ENCODE results near the gene EFNA1. TPM values are rescaled to one million over a fixed set of nuclear protein-coding genes. Genes with fewer than 3 reads are reported as not detected.

The EFNA1 gene
- total RNA-seq, 1 experiment from 2014 or later, result 19.7 TPM

GRCh38 chr1:155172732-155173477, 45.2 kb downstream of the EFNA1 start, which contains the start of gene KRTCAP2:
TSS of gene KRTCAP2 (minus strand) at chr1:155173304. CDS start at chr1:155173224, 80 bp downstream.
- H3K9me2 ChIP-seq (ENCODE audit: insufficient read depth), result no peaks in the 10 kb centered on the region
- ATAC-seq, result peak; percentile 76
- H3K4me1 ChIP-seq (ENCODE audit: control insufficient read depth in 1 of 2, insufficient read depth in 2 of 2, low read length in 2 of 2), result peaks cover 7 to 45% of the 10 kb centered on the region in 2 experiments; a peak in 3 of 4 replicates
- H3K79me2 ChIP-seq (ENCODE audit: insufficient read depth, low read length), result peaks cover 25% of the 10 kb centered on the region
- ChIA-PET POLR2A (interaction anchor here (0.5 to 1.7 kb wide), 9 partner anchors 10 to 199 kb away, joined by 3 to 11 read pairs (median 3); partner anchors contain the start of genes ADAM15 and SLC50A1), CTCF (interaction anchor here (0.6 to 4.6 kb wide), 40 partner anchors 8 to 503 kb away, joined by 3 to 71 read pairs (median 4); partner anchors contain the start of genes CLK2, EFNA3, EFNA4 and MTX1), RAD21 (ENCODE audit: low non-redundant PET in 1 of 2, low total read pairs in 2 of 2, uncharacterized antibody in 2 of 2, unreplicated experiment in 2 of 2) (interaction anchor here (0.6 to 1.3 kb wide), 3 partner anchors 21 to 81 kb away, joined by 3 to 4 read pairs (median 3); partner anchors contain the start of gene SLC50A1 (in 1 of the 2))
- no peaks in the 10 kb centered on the region for H3K27me3 ChIP-seq (ENCODE audit: insufficient read depth, low read length)
- H3K9me3 ChIP-seq (ENCODE audit: control insufficient read depth in 1 of 2, insufficient read depth in 1 of 2, low read depth in 1 of 2, low read length in 2 of 2), result no peaks in the 10 kb centered on the region
- peak within 1 kb of the TSS; percentile 76 for H3K4me2 ChIP-seq (ENCODE audit: low read length)
- H3K36me3 ChIP-seq (ENCODE audit: control insufficient read depth in 1 of 2, insufficient read depth in 2 of 2, low read length in 2 of 2), result peaks cover 2 to 7% of the 10 kb centered on the region in 2 experiments; a peak in 3 of 4 replicates
- no peaks in the 10 kb centered on the region for H4K20me1 ChIP-seq (ENCODE audit: insufficient read depth)
- peak; percentile 91 for DNase-seq (ENCODE audit: low read depth, low spot score)
- intact Hi-C loops (cut with micrococcal nuclease), result loop anchor here (1.0 to 10.0 kb wide), 2 partner anchors 54 to 152 kb away; partner anchors contain the start of gene RUSC1
- H2AFZ ChIP-seq (ENCODE audit: low read depth, low read length, poor library complexity, severe bottlenecking), result peak within 1 kb of the TSS; percentile 66
- TSS peak; percentile 72 for BruUV-seq (replicated peaks)
- H3K9ac ChIP-seq (ENCODE audit: low read length), result peak within 1 kb of the TSS; percentile 87
- TF ChIP-seq CTCF (IDR thresholded peaks at IDR 0.05 in 2 of 3, conservative IDR thresholded peaks at IDR 0.05 in 1 of 3; ENCODE audit: borderline replicate concordance in 1 of 3, insufficient read depth in 1 of 3, low read depth in 2 of 3, low read length in 2 of 3), result peak in 2 of 3 experiments; percentile 90 to 92; a peak in 4 of 6 replicates
- TF ChIP-seq ELF1 (IDR thresholded peaks at IDR 0.05; ENCODE audit: borderline replicate concordance, low read depth), result no peak
- TF ChIP-seq EZH2phosphoT487 (IDR thresholded peaks at IDR 0.05; ENCODE audit: borderline replicate concordance), result no peak
- no peak for TF ChIP-seq SP1 (IDR thresholded peaks at IDR 0.05; ENCODE audit: low read depth)
- peak; percentile 96 for TF ChIP-seq POLR2AphosphoS5 (IDR thresholded peaks at IDR 0.05; ENCODE audit: low read depth, low read length)
- 0 out of 2 replicates have a peak, but pooled peaks have one; percentile 19 for TF ChIP-seq ZFX (IDR thresholded peaks at IDR 0.05)
- TF ChIP-seq TCF7L2 (IDR thresholded peaks at IDR 0.05; ENCODE audit: borderline replicate concordance, extremely low read depth, insufficient read depth, insufficient read length), result peak; percentile 49
- TF ChIP-seq YY1 (IDR thresholded peaks at IDR 0.05; ENCODE audit: extremely low read depth, insufficient replicate concordance, low read depth, low read length), result peak; percentile 59
- TF ChIP-seq RAD21 (IDR thresholded peaks at IDR 0.05; ENCODE audit: low read depth), result no peak
- peak; percentile 69 for TF ChIP-seq ZBTB33 (IDR thresholded peaks at IDR 0.05; ENCODE audit: extremely low read depth, insufficient replicate concordance, low read length)
- TF ChIP-seq SIN3A (IDR thresholded peaks at IDR 0.05; ENCODE audit: low read depth), result no peak
- TF ChIP-seq CEBPB (IDR thresholded peaks at IDR 0.05; ENCODE audit: low read depth), result no peak
- TF ChIP-seq POLR2A (IDR thresholded peaks at IDR 0.05; ENCODE audit: borderline replicate concordance, extremely low read depth, insufficient read depth, insufficient read length), result peak; percentile 48
- peak within 1 kb of the TSS; percentile 76 for H3K27ac ChIP-seq (ENCODE audit: low read depth, low read length)
- peak within 1 kb of the TSS; percentile 84 to 97 for H3K4me3 ChIP-seq (replicated peaks in 1 of 2; ENCODE audit: low read depth in 1 of 2, low read length in 2 of 2)

Measured in HCT116 (cell line).